Neural progenitor cell (in vitro differentiated cells): ENCODE measurements around the gene CMA1. TPM values are rescaled to one million over a fixed set of nuclear protein-coding genes. Genes with fewer than 3 reads are reported as not detected.

ENCODE experiments used
- DNase-seq: peaks from one replicate; pipeline ENCODE4 v3.0.0-alpha.2; 2016; ENCODE audit warnings: low spot score
- H2AFZ ChIP-seq: fragments of 200-600 bp; sonication (generic); replicated peaks from 2 replicates; pipeline ENCODE4 v1.6.1; 2016; ENCODE audit warnings: antibody characterized with exemption
- H3F3A ChIP-seq: fragments of 200-600 bp; sonication (generic); 2 replicates; pipeline ENCODE4 v1.6.1; 2016; ENCODE audit warnings: antibody characterized with exemption, low read depth
- H3K27ac ChIP-seq: fragments of 200-600 bp; sonication (generic); 2 replicates; pipeline ENCODE4 v1.5.1; 2016; ENCODE audit warnings: mild to moderate bottlenecking
- H3K27me3 ChIP-seq: fragments of 200-600 bp; sonication (generic); 2 replicates; pipeline ENCODE4 v1.6.1; 2016; ENCODE audit warnings: mild to moderate bottlenecking, moderate library complexity
- H3K36me3 ChIP-seq: fragments of 200-600 bp; sonication (generic); 2 replicates; pipeline ENCODE4 v1.5.1; 2016
- H3K4me1 ChIP-seq: fragments of 200-600 bp; sonication (generic); 2 replicates; pipeline ENCODE4 v1.6.1; 2016; ENCODE audit warnings: mixed run types
- H3K4me2 ChIP-seq: fragments of 200-600 bp; sonication (generic); 2 replicates; pipeline ENCODE4 v1.6.1; 2016
- H3K4me3 ChIP-seq: fragments of 200-600 bp; sonication (generic); 2 replicates; pipeline ENCODE4 v1.5.1; 2016
- H3K79me2 ChIP-seq: fragments of 200-600 bp; sonication (generic); 2 replicates; pipeline ENCODE4 v1.6.1; 2016; ENCODE audit warnings: low read depth
- H3K9ac ChIP-seq: fragments of 200-600 bp; sonication (generic); 2 replicates; pipeline ENCODE4 v1.6.1; 2016
- H3K9me3 ChIP-seq: fragments of 200-600 bp; sonication (generic); 2 replicates; pipeline ENCODE4 v1.5.1; 2016; ENCODE audit warnings: low read depth
- H4K20me1 ChIP-seq: fragments of 200-600 bp; sonication (generic); 2 replicates; pipeline ENCODE4 v1.6.1; 2016; ENCODE audit warnings: low read depth
- H3K27ac Mint-ChIP-seq: 3 replicates; pipeline ENCODE4 v1.8.0; 2021; ENCODE audit warnings: mixed read lengths
- H3K27me3 Mint-ChIP-seq: 2 replicates; pipeline ENCODE4 v1.8.0; 2022; ENCODE audit warnings: low read depth, mild to moderate bottlenecking, inconsistent platforms, moderate library complexity, mixed read lengths; ENCODE audit not compliant: insufficient read depth
- H3K36me3 Mint-ChIP-seq: 3 replicates; pipeline ENCODE4 v1.8.0; 2021; ENCODE audit warnings: mixed read lengths
- H3K4me1 Mint-ChIP-seq: 3 replicates; pipeline ENCODE4 v1.8.0; 2021; ENCODE audit warnings: mixed read lengths
- H3K4me3 Mint-ChIP-seq: 3 replicates; pipeline ENCODE4 v1.8.0; 2021; ENCODE audit warnings: mild to moderate bottlenecking, moderate library complexity, mixed read lengths
- H3K9me3 Mint-ChIP-seq: 3 replicates; pipeline ENCODE4 v1.8.0; 2020; ENCODE audit warnings: mixed read lengths
- EZH2 ChIP-seq: fragments of 200-600 bp; sonication (generic); IDR thresholded peaks from 2 replicates; pipeline ENCODE4 v1.6.1; 2017; ENCODE audit warnings: antibody characterized with exemption, mild to moderate bottlenecking, moderate library complexity
- EZH2phosphoT487 ChIP-seq: fragments of 200-600 bp; sonication (generic); IDR thresholded peaks from 2 replicates; pipeline ENCODE4 v1.6.1; 2017; ENCODE audit warnings: antibody characterized with exemption
- total RNA-seq: library from RNA; depleted of rRNA; stranded (reverse); fragments of >200 nt; gene quantifications from 2 replicates; pipeline ENCODE4 v1.2.3, GENCODE V29; 2015; ENCODE audit warnings: low replicate concordance
- TF ChIP-seq, protein P1 (sequence below): fragments of 200-600 bp; sonication (generic); IDR thresholded peaks from 2 replicates; pipeline ENCODE4 v1.5.1; 2017; ENCODE audit warnings: antibody characterized with exemption, mild to moderate bottlenecking

Gene CMA1
- total RNA-seq, 1 donor from 2014 or later, result not detected

DNA sequence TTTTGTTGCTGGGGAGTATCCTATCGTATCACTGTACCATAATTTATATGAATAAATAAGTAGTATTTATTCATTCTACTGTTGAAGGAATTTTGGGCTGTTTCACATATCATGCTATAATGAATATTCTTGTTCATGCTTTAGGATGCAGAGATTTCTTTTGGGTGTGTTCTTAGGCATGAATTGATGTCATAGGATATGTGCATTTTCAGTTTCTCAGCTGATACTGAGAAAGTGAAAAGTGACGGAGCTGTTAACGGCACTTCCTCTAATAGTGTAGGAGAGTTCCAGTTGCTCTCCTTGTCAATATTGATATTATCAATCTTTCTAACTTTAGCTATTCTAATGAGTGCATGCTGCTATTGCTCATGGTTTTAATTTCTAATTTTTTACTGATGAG is 42.3 kb downstream of the CMA1 start:
- no peak overlapping the region for H3K27ac ChIP-seq
- no peak overlapping the region for H2AFZ ChIP-seq
- DNase-seq, result no peak
- TF ChIP-seq EZH2phosphoT487, result no peak
- TF ChIP-seq EZH2, result no peak
- TF ChIP-seq, protein P1, sequence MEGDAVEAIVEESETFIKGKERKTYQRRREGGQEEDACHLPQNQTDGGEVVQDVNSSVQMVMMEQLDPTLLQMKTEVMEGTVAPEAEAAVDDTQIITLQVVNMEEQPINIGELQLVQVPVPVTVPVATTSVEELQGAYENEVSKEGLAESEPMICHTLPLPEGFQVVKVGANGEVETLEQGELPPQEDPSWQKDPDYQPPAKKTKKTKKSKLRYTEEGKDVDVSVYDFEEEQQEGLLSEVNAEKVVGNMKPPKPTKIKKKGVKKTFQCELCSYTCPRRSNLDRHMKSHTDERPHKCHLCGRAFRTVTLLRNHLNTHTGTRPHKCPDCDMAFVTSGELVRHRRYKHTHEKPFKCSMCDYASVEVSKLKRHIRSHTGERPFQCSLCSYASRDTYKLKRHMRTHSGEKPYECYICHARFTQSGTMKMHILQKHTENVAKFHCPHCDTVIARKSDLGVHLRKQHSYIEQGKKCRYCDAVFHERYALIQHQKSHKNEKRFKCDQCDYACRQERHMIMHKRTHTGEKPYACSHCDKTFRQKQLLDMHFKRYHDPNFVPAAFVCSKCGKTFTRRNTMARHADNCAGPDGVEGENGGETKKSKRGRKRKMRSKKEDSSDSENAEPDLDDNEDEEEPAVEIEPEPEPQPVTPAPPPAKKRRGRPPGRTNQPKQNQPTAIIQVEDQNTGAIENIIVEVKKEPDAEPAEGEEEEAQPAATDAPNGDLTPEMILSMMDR, result no peak
- Mint-ChIP-seq H3K9me3 (peaks cover under 1% of the 10 kb centered on the region), H3K27me3 (no peaks in the 10 kb centered on the region), H3K36me3 (no peaks in the 10 kb centered on the region), H3K27ac (no peak overlapping the region), H3K4me1 (no peaks in the 10 kb centered on the region), H3K4me3 (no peak overlapping the region)
- no peaks in the 10 kb centered on the region for H3F3A ChIP-seq
- no peak overlapping the region for H3K4me3 ChIP-seq
- no peak overlapping the region for H3K9ac ChIP-seq
- no peaks in the 10 kb centered on the region for H3K9me3 ChIP-seq
- H3K4me1 ChIP-seq, result no peaks in the 10 kb centered on the region
- H3K36me3 ChIP-seq, result no peaks in the 10 kb centered on the region
- no peaks in the 10 kb centered on the region for H3K27me3 ChIP-seq
- no peak overlapping the region for H3K4me2 ChIP-seq
- H3K79me2 ChIP-seq, result no peaks in the 10 kb centered on the region
- H4K20me1 ChIP-seq, result no peaks in the 10 kb centered on the region

DNA sequence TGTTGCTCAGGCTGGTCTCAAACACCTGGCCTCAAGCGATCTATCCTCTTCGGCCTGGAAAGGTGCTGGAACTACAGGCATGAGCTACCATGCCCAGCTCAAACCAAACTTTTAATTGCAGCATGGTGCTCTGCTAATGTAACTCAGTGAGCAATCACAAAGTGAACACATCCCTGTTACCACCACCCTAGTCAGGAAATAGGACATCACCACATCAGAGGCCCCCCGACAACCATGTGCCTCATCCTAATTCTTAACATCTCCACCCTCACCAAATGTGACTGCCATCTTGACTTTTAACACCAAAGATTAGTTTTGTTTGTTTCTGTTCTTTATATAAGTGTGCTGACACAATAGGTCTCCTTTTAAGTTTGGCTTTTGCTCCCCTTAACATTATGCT is 42.7 kb downstream of the CMA1 start:
- no peak overlapping the region for H2AFZ ChIP-seq
- H3K36me3 ChIP-seq, result no peaks in the 10 kb centered on the region
- H3K4me2 ChIP-seq, result no peak overlapping the region
- Mint-ChIP-seq H3K27ac (no peak overlapping the region), H3K36me3 (no peaks in the 10 kb centered on the region), H3K9me3 (no peaks in the 10 kb centered on the region), H3K4me1 (no peaks in the 10 kb centered on the region), H3K4me3 (no peak overlapping the region), H3K27me3 (no peaks in the 10 kb centered on the region)
- TF ChIP-seq EZH2 (no peak), EZH2phosphoT487 (no peak)
- TF ChIP-seq, protein P1, result no peak
- no peak overlapping the region for H3K4me3 ChIP-seq
- H3K9me3 ChIP-seq, result no peaks in the 10 kb centered on the region
- H3K27ac ChIP-seq, result no peak overlapping the region
- H3K9ac ChIP-seq, result no peak overlapping the region
- H4K20me1 ChIP-seq, result no peaks in the 10 kb centered on the region
- DNase-seq, result no peak
- H3F3A ChIP-seq, result no peaks in the 10 kb centered on the region
- H3K27me3 ChIP-seq, result no peaks in the 10 kb centered on the region
- no peaks in the 10 kb centered on the region for H3K4me1 ChIP-seq
- no peaks in the 10 kb centered on the region for H3K79me2 ChIP-seq

DNA sequence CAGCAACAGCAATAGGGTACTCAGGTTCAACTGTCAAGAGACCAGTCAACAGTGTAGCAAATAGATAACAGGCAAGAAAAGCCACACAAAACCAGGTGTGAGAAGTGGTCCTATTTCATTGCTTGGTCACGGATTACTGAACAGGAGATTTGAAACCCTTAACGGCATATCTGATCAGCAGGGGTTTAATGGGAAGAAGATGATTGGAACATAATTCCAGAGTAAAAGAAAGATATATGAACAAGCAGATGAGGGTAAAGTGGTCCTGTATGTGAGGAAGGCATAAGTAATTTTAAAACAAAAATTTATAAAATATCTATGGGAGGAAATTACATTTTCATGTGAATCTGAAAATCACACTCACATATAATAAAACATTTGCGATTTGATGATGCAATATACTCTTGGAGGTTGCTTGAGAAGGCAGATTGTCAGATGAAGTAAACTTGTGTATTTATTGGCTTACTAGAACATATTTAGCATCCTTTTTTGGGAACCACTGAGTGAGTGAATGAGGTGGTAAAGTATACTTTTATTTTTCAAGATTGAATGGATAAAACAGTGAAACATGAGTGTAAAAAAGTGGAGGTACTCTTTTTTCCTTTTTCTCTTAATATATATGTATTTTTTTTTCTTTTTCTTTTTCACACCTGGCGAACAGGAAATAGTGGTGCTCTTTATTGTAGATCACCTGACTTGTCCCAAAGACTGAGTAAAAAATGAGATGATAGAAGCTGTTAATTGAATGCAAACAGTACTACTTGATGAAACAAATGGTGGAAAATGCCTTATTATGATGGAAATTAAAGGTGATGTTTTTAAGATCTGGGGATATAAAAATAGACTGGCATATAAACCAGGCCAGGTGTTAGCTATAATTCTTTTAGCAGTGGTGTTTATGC is 43.9 kb downstream of the CMA1 start:
- no peak for DNase-seq
- Histone ChIP-seq H3F3A (no peaks in the 10 kb centered on the region), H2AFZ (no peak overlapping the region), H3K4me3 (no peak overlapping the region), H3K27me3 (no peaks in the 10 kb centered on the region), H3K27ac (no peak overlapping the region), H3K4me2 (no peak overlapping the region), H3K36me3 (no peaks in the 10 kb centered on the region), H3K9me3 (no peaks in the 10 kb centered on the region), H4K20me1 (no peaks in the 10 kb centered on the region), H3K9ac (no peak overlapping the region), H3K4me1 (no peaks in the 10 kb centered on the region), H3K79me2 (no peaks in the 10 kb centered on the region)
- no peaks in the 10 kb centered on the region for H3K4me1 Mint-ChIP-seq
- H3K36me3 Mint-ChIP-seq, result no peaks in the 10 kb centered on the region
- H3K9me3 Mint-ChIP-seq, result no peaks in the 10 kb centered on the region
- no peak overlapping the region for H3K27ac Mint-ChIP-seq
- no peak overlapping the region for H3K4me3 Mint-ChIP-seq
- H3K27me3 Mint-ChIP-seq, result no peaks in the 10 kb centered on the region
- TF ChIP-seq EZH2, result no peak
- TF ChIP-seq, protein P1, result no peak
- TF ChIP-seq EZH2phosphoT487, result no peak
